Ishikawa (cell line): Measurements from ENCODE around the gene DHPS.

Experiments used
- CEBPB ChIP-seq: IDR thresholded peaks from 2 replicates; pipeline ENCODE4 v1.6.1; 2012
- CREB1 ChIP-seq: IDR thresholded peaks from 2 replicates; pipeline ENCODE4 v1.6.1; 2012; ENCODE audit warnings: low read depth
- EGR1 ChIP-seq: IDR thresholded peaks from 2 replicates; pipeline ENCODE4 v1.6.1; 2012
- EP300 ChIP-seq: IDR thresholded peaks from 2 replicates; pipeline ENCODE4 v1.6.1; 2012; ENCODE audit warnings: borderline replicate concordance
- FOXM1 ChIP-seq: IDR thresholded peaks from 2 replicates; pipeline ENCODE4 v1.6.1; 2012; ENCODE audit warnings: low read depth, borderline replicate concordance
- NFIC ChIP-seq: IDR thresholded peaks from 2 replicates; pipeline ENCODE4 v1.6.1; 2012
- RAD21 ChIP-seq: IDR thresholded peaks from 2 replicates; pipeline ENCODE4 v1.6.1; 2012; ENCODE audit warnings: low read depth
- TAF1 ChIP-seq: IDR thresholded peaks from 2 replicates; pipeline ENCODE4 v1.6.1; 2012; ENCODE audit warnings: low read depth, mild to moderate bottlenecking
- TCF12 ChIP-seq: IDR thresholded peaks from 2 replicates; pipeline ENCODE4 v1.6.1; 2012; ENCODE audit warnings: low read depth
- TEAD4 ChIP-seq: IDR thresholded peaks from 2 replicates; pipeline ENCODE4 v1.6.1; 2012
- USF1 ChIP-seq: IDR thresholded peaks from 2 replicates; pipeline ENCODE4 v1.6.1; 2012
- YY1 ChIP-seq: IDR thresholded peaks from 2 replicates; pipeline ENCODE4 v1.6.1; 2012; ENCODE audit warnings: low read depth
- ZBTB7A ChIP-seq: IDR thresholded peaks from 2 replicates; pipeline ENCODE4 v1.6.1; 2012; ENCODE audit warnings: low read depth
- TF ChIP-seq, protein P1 (sequence below): IDR thresholded peaks from 2 replicates; pipeline ENCODE4 v1.6.1; 2012; ENCODE audit warnings: low read depth, mild to moderate bottlenecking
- TF ChIP-seq, protein P2 (sequence below): IDR thresholded peaks from 2 replicates; pipeline ENCODE4 v1.6.1; 2012

The DHPS gene

DNA sequence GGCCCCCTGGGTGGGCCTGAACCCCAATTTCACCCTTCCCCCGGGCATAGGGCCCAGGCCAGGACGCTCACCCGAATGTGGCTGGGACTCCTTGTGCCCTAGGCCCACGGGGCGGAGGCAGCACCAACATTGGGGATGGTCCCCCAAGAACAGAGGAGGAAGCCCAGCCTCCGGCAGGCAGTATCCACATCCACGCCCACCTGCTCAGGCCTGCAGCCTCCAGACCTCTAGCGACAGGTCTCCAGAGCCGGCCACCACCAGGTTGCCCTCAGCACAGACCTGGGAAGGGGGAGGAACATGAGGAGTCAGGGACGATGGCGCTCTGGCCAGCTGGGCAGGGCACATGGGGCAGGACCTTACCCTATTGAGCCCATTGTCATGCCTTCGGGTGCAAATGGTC is 7.3 kb upstream of the DHPS start:
- no peak for TF ChIP-seq CREB1

DNA sequence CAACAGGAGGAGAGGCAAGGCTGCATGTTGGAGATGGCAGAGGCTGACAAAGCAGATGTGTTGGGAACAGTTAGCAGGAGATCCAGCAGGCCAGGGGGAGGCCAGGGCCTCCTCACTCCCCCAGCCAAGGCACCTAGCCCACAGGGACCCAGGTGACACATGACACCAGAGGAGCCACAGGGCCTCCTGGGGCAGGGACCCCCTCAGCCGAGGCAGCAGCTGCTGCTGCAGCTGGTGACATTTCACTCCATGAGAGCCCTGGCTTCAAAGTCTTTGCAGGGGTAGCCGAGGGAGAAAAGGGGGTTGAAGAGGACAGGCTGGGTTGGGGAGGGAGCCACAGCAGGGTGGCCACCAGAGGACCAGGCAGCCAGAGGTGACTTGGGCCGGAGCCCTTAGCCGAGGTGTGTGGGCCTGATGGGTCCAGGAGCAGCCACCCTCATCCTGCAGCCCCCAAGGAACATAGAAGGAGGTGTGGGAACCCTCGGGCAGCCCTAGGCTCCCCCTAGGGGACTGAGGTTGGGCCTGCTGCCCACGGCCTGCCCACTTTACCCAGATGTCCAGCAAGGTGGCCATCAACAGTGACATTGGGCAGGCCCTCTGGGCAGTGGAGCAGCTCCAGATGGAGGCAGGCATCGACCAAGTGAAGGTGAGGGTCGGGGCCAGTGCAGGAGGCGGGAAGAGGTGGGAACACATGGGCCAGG is 6.0 kb upstream of the DHPS start, which contains the start of gene GNG14:
TSS of gene GNG14 (plus strand) at position 503 of the 701 bp plus-strand sequence. CDS start at position 554, 51 bp downstream.
- TF ChIP-seq, protein P1, sequence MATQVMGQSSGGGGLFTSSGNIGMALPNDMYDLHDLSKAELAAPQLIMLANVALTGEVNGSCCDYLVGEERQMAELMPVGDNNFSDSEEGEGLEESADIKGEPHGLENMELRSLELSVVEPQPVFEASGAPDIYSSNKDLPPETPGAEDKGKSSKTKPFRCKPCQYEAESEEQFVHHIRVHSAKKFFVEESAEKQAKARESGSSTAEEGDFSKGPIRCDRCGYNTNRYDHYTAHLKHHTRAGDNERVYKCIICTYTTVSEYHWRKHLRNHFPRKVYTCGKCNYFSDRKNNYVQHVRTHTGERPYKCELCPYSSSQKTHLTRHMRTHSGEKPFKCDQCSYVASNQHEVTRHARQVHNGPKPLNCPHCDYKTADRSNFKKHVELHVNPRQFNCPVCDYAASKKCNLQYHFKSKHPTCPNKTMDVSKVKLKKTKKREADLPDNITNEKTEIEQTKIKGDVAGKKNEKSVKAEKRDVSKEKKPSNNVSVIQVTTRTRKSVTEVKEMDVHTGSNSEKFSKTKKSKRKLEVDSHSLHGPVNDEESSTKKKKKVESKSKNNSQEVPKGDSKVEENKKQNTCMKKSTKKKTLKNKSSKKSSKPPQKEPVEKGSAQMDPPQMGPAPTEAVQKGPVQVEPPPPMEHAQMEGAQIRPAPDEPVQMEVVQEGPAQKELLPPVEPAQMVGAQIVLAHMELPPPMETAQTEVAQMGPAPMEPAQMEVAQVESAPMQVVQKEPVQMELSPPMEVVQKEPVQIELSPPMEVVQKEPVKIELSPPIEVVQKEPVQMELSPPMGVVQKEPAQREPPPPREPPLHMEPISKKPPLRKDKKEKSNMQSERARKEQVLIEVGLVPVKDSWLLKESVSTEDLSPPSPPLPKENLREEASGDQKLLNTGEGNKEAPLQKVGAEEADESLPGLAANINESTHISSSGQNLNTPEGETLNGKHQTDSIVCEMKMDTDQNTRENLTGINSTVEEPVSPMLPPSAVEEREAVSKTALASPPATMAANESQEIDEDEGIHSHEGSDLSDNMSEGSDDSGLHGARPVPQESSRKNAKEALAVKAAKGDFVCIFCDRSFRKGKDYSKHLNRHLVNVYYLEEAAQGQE: no peak
- TF ChIP-seq, protein P2, sequence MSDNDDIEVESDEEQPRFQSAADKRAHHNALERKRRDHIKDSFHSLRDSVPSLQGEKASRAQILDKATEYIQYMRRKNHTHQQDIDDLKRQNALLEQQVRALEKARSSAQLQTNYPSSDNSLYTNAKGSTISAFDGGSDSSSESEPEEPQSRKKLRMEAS: no peak
- TF ChIP-seq TCF12: no peak
- no peak for TF ChIP-seq YY1
- TF ChIP-seq TAF1: no peak
- no peak for TF ChIP-seq FOXM1
- no peak for TF ChIP-seq RAD21
- TF ChIP-seq CEBPB: no peak
- TF ChIP-seq NFIC: no peak
- TF ChIP-seq EP300: no peak
- TF ChIP-seq CREB1: no peak

DNA sequence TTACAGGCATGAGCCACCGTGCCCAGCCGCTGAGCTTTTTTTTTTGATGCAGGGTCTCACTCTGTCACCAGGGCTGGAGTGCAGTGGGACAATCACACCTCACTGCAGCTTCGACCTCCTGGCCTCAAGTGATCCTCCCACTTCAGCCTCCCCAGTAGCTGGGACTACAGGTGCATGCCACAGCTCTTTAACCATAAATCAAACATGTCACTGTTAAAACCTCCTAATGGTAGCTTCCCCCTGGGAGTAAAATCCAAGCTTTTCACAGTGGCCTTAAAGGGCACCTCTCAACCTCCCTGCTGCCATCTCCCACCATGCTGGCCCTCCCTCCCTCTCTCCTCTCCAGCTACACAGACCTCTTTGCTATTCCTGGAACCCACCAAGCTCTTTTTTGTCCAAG is 4.2 kb upstream of the DHPS start:
- TF ChIP-seq TAF1 (no peak), ZBTB7A (no peak), CEBPB (no peak), NFIC (no peak), TCF12 (no peak), EGR1 (no peak), TEAD4 (no peak), YY1 (no peak)
- TF ChIP-seq, protein P2: no peak

- TF ChIP-seq TEAD4 (no peak), ZBTB7A (no peak), NFIC (no peak), TCF12 (no peak), CREB1 (no peak), TAF1 (no peak), EGR1 (no peak), FOXM1 (no peak), RAD21 (no peak), EP300 (no peak), YY1 (no peak), CEBPB (no peak), USF1 (no peak)
- TF ChIP-seq, protein P2: no peak
- TF ChIP-seq, protein P1: no peak
These were observed 1.6 kb downstream of the DHPS start for GRCh38 chr19:12680034-12680433.

GRCh38 chr19:12676928-12677327 is 4.8 kb downstream of the DHPS start:
- TF ChIP-seq RAD21 (no peak), ZBTB7A (no peak), TCF12 (no peak), CREB1 (no peak)
- TF ChIP-seq, protein P2: no peak

- TF ChIP-seq, protein P2: no peak
- TF ChIP-seq RAD21 (peak; percentile 44; the same call in 1 of the 2 replicates), ZBTB7A (no peak), TEAD4 (no peak), NFIC (no peak), FOXM1 (no peak), TAF1 (no peak), CEBPB (no peak), EP300 (no peak)
These were observed 5.3 kb downstream of the DHPS start for GRCh38 chr19:12676384-12676792.
